Activated CD4-positive, alpha-beta T cell treated with anti-CD3 and anti-CD28 coated beads, Interleukin-2, amount 10 ng/mL, durations not matched to agents 24 days and 14 days (primary cell): ENCODE measurements around the gene PHYKPL. TPM values are rescaled to one million over a fixed set of nuclear protein-coding genes. Genes with fewer than 3 reads are reported as not detected.

Source experiments
- DNase-seq: peaks from one replicate; pipeline ENCODE4 v3.0.0; 2022
- H3K27ac Mint-ChIP-seq: one replicate; pipeline ENCODE4 v1.8.0; 2022; ENCODE audit warnings: mild to moderate bottlenecking, mixed read lengths
- H3K27me3 Mint-ChIP-seq: one replicate; pipeline ENCODE4 v1.8.0; 2022; ENCODE audit warnings: mixed read lengths
- H3K36me3 Mint-ChIP-seq: one replicate; pipeline ENCODE4 v1.8.0; 2022; ENCODE audit warnings: low read depth, mild to moderate bottlenecking, mixed read lengths
- H3K4me1 Mint-ChIP-seq: one replicate; pipeline ENCODE4 v1.8.0; 2021; ENCODE audit warnings: mixed read lengths
- H3K4me3 Mint-ChIP-seq: one replicate; pipeline ENCODE4 v1.8.0; 2022; ENCODE audit warnings: mild to moderate bottlenecking, moderate library complexity, mixed read lengths
- H3K9me3 Mint-ChIP-seq: one replicate; pipeline ENCODE4 v1.8.0; 2021; ENCODE audit warnings: mixed read lengths
- intact Hi-C: fragments of 100-400 bp; cut with micrococcal nuclease; formaldehyde crosslinking; loops from one replicate; pipeline ENCODE4 v1.15.1; 2023
- total RNA-seq: library from RNA; stranded (reverse); gene quantifications from 2 replicates; pipeline ENCODE4 v1.2.3, GENCODE V29; 2022

Gene PHYKPL
- total RNA-seq, 1 donor from 2014 or later: 77.8 TPM

DNA sequence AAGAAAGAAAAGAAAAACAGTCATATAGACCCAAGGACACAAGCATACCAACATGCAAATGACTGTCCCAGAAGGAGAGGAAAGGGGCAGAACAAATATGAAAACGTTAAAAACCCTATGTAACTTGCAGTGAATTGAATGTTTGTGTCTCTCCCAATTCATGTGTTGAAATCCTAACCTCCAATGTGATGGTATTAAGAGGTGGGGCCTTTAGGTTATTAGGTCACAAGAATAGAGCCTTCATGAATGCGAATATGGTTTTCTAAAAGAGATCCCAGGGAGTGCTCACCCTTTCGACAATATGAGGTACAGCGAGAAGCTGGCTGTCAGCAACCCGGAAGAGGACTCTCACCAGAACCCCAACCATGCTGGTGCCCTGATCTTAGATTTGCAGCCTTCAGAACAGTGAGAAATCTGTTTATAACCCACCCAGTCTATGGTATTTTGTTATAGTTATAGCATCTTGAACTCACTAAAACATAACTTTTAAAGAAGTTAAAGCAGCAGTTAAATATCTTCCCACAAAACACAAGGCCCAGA, 14.3 kb downstream of the PHYKPL start:
- no peak overlapping the region for H3K4me3 Mint-ChIP-seq
- no peak for DNase-seq
- H3K4me1 Mint-ChIP-seq: peaks cover 21% of the 10 kb centered on the region
- H3K27me3 Mint-ChIP-seq: no peaks in the 10 kb centered on the region
- H3K9me3 Mint-ChIP-seq: no peaks in the 10 kb centered on the region
- intact Hi-C loops: no loop called here
- no peak overlapping the region for H3K27ac Mint-ChIP-seq
- H3K36me3 Mint-ChIP-seq: peaks cover 67% of the 10 kb centered on the region

DNA sequence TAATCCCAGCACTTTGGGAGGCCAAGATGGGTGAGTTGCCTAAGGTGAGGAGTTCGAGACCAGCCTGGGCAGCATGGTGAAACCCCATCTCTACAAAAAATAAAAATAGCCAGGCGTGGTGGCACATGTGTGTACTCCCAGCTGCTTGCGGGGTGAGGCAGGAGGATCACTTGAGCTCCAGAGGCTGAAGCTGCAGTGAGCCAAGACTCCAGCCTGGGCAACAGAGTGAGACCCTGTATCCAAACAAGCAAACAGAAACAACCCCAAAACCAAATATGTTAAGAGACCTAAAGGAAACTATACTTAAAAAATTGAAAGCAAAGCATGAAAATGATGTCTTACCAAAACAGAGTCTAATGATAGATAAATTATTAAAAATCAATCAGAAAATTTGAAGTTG, 15.8 kb downstream of the PHYKPL start:
- DNase-seq: no peak
- no peaks in the 10 kb centered on the region for H3K9me3 Mint-ChIP-seq
- H3K36me3 Mint-ChIP-seq: peaks cover 74% of the 10 kb centered on the region
- intact Hi-C loops: no loop called here
- H3K27me3 Mint-ChIP-seq: no peaks in the 10 kb centered on the region
- H3K27ac Mint-ChIP-seq: no peak overlapping the region
- no peak overlapping the region for H3K4me3 Mint-ChIP-seq
- H3K4me1 Mint-ChIP-seq: peaks cover 17% of the 10 kb centered on the region

DNA sequence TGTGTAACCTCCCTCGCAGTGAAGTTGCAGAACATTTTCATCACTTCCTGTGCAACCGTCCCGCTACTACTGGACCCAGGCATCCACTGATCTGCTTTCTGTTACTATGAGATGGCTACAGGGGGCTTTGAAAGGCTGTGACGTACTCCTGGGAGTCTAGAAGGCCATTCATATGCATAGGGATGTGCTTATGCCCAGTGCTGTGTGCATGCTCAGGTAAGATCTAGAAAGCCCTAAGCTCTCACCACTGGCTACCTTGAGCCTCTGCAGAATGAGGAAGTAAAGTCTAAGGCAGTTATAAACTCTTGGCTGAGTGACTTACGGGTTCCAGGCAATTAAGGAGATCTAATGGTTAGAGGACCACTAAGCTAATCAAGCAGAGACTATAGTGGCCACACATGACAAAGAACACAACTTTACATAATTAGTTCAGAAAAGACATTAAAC, 16.5 kb downstream of the PHYKPL start:
- H3K27ac Mint-ChIP-seq: peak overlapping the region; percentile 64
- peaks cover 74% of the 10 kb centered on the region for H3K36me3 Mint-ChIP-seq
- peaks cover 11% of the 10 kb centered on the region for H3K4me1 Mint-ChIP-seq
- intact Hi-C loops: no loop called here
- no peak overlapping the region for H3K4me3 Mint-ChIP-seq
- no peak for DNase-seq
- no peaks in the 10 kb centered on the region for H3K9me3 Mint-ChIP-seq
- no peaks in the 10 kb centered on the region for H3K27me3 Mint-ChIP-seq

DNA sequence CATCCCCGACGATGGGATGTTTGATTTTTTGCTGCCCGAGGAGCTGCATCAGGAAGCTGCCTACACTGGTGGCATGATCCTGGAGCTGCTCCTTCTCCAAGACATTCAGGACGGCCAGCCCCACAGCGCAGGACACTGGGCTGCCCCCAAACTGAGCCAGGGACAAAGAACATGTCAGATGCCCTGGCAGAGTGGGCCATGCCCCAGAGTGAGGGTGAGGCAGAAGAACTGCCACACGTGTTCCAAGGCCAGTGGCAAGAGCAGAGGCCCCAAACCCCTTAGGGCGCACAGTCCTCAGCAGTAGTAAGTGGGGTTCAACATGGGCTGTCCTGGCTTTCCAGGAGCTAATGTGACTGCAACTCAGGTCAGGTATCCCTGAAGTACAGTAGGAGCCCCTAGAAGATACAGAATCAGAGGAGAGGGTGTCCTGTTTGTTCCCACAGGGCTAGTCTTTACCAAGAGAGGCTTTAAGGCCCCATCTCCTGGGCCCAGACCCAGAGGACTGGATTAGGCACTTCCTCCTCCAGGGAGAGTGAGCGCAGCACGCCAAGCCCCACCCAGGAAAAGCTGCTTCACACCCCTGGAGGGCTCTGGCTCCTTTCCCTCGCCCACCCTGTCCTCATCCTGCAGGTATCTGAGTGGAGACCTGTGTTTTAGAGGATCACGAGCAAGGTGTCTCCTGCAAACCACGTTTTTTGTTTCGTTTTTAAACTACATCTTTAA, 17.2 kb downstream of the PHYKPL start:
- DNase-seq: no peak
- no peak overlapping the region for H3K4me3 Mint-ChIP-seq
- H3K36me3 Mint-ChIP-seq: peaks cover 71% of the 10 kb centered on the region
- peaks cover 9% of the 10 kb centered on the region for H3K4me1 Mint-ChIP-seq
- H3K9me3 Mint-ChIP-seq: no peaks in the 10 kb centered on the region
- H3K27me3 Mint-ChIP-seq: no peaks in the 10 kb centered on the region
- H3K27ac Mint-ChIP-seq: no peak overlapping the region
- intact Hi-C loops: no loop called here

DNA sequence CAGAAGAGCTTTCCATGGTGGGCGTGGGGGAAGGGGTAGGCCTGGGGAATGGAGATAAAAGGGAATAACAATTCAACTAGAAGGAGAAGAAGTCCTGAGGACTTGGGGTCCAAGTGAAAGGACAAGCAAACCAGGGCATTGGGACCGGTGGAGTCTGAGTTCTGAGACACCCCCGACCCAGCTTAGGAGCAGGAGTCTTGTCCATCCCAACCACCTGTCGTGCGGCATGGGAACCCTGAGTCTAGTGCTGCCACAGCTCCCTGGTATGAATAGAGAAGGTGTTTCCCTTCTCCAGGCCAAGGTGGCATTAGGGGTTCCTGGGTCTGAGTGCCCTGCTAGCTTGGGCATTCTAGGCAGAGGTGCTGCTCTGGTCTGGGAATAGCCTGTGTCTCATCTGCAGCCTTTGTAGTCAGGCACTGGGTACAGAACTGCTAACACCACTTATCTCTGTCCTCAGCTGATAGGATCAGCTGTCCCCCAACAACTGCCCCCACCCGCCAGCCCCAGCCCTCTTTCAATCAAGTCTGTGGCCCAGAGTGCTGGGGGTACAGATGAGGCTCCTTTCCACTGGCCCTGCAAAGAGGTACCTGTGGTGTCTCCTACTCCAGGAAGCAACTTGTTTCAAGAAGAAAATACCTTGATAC, 18.3 kb downstream of the PHYKPL start:
- H3K36me3 Mint-ChIP-seq: peaks cover 76% of the 10 kb centered on the region
- intact Hi-C loops: no loop called here
- H3K9me3 Mint-ChIP-seq: no peaks in the 10 kb centered on the region
- peak; percentile 54 for DNase-seq
- H3K27ac Mint-ChIP-seq: peak overlapping the region; percentile 53
- no peaks in the 10 kb centered on the region for H3K27me3 Mint-ChIP-seq
- no peak overlapping the region for H3K4me3 Mint-ChIP-seq
- peaks cover 12% of the 10 kb centered on the region for H3K4me1 Mint-ChIP-seq

DNA sequence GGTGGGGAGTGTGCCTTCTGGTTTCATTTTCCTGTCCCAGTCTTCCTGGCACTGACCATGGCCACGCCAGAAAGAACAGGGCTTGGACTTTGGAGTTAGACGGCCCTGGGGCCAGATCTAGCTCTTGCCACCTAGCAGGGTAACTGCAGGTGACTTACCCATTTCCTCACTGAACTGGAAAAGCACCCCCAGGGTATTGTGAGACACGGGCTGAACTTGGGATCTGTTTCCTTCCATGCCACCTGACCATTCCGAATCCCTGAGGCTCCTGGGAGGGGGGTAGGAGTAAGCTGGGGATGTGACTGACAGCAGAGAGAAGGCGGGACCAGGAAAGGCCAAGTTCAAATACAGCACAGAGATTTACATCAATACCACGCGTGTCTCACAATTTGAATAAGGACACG, 18.9 kb downstream of the PHYKPL start:
- Mint-ChIP-seq H3K9me3 (no peaks in the 10 kb centered on the region), H3K4me1 (peaks cover 17% of the 10 kb centered on the region), H3K27ac (peak overlapping the region; percentile 53), H3K4me3 (no peak overlapping the region), H3K27me3 (no peaks in the 10 kb centered on the region), H3K36me3 (peaks cover 77% of the 10 kb centered on the region)
- peak; percentile 56 for DNase-seq
- intact Hi-C loops: no loop called here

DNA sequence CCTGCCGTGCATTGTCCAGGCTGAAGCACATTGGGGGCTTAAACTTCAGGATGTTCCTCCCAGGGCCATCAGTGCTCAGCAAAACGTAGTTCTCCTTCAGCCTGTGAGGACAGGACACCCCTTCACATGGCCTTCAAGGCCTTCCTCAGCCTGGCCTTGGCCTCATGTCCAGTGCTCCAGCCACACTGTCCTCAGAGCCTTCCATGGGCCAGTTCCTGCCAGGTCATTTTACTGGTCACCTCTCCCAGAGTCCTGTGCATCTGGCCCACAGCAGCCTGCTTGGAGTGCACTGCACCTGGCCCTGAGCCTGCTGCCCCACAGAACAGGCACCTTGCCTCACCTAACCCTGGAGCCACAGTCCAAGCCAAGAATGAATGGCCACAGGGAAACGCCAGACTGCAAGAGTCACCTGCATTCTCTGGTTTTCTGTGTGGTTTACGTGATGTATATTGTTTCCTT, 19.6 kb downstream of the PHYKPL start:
- H3K27ac Mint-ChIP-seq: no peak overlapping the region
- no peak overlapping the region for H3K4me3 Mint-ChIP-seq
- peaks cover 20% of the 10 kb centered on the region for H3K4me1 Mint-ChIP-seq
- no peaks in the 10 kb centered on the region for H3K9me3 Mint-ChIP-seq
- DNase-seq: peak; percentile 60
- peaks cover 76% of the 10 kb centered on the region for H3K36me3 Mint-ChIP-seq
- intact Hi-C loops: no loop called here
- no peaks in the 10 kb centered on the region for H3K27me3 Mint-ChIP-seq

DNA sequence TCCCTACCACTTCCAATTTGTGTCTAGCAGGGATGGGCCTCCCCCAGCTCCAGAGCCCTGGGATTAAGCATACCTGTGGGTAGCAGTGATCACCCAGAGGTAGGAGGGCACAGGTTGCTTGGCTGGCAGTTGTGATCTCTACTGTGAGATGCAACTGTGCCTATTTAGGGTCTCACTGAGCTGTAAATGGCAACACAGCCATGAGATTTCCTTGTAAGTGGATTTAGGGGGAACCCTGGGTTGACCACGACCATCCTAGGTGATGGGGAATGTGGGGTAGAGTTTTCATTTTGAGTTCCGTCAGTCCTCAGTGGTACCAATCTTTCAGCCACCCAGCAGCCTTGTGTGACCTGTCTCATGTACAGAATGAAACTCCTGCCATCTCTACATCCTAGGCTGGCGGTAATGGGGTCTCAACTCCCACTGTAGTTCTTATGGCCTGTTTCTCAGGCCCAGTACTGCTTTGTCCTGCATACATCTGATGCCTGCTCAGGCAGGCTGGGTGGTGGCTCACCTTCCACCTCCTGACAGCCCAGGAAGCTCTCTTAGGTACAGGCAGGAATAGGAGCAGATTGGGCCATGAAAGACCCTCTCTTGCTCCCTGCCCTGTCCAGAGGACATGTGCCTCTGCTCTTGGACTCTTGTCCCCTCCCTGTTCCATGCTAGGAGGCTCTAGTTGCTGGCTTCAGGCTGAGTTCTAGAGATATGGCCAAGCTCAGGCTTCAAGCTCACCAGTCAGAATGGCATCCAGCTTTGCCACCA, 20.2 kb downstream of the PHYKPL start:
- Mint-ChIP-seq H3K4me3 (no peak overlapping the region), H3K27ac (no peak overlapping the region), H3K27me3 (no peaks in the 10 kb centered on the region), H3K9me3 (no peaks in the 10 kb centered on the region), H3K36me3 (peaks cover 79% of the 10 kb centered on the region), H3K4me1 (peaks cover 24% of the 10 kb centered on the region)
- DNase-seq: no peak
- intact Hi-C loops: no loop called here

DNA sequence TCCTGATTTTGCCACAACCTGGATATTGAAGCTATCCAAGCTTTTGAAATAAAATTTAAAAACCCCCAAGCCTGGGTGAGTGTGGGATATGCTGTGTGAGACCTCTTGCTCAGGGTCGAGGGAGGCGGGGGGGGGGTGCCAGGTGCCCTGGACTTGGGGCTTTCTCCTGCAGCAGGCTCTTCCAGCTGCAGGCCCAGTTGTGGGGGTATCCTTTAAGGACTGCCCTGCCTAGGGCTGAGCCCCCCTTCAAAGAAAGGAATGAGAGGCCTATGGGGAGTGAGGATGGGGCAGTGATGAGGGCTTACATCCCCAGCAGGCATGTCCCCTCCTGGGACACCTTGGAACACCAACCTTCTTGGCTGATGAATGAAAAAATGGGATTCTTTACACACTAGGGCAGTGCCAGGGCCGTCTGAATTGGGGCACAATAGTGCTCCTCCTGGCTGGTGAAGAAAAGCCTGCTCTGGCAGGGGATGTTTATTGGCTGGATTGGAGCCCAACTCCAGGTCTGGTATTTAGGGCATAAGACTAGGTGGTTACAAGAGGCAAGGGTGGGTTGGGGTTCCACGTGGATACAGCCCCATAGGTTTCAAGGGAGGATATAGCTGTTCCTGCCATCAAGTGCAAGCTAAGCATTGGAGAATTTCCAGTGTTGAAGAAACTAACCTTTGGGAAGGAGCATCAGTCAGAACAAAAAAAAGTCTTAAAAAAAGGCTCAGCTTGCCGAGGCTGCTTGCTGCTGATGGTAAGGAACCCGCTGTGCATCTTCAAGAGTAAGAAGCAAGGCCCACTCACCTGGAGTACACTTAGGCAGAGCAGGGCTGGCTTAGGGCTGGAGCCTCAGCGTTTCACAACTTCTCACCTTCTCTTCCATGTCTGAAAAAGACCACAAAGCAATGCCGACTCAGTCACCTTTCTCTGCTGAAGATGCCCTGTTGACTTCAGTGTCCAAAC, 21.2 kb downstream of the PHYKPL start:
- peak; percentile 57 for DNase-seq
- Mint-ChIP-seq H3K4me1 (peaks cover 27% of the 10 kb centered on the region), H3K9me3 (no peaks in the 10 kb centered on the region), H3K36me3 (peaks cover 84% of the 10 kb centered on the region), H3K4me3 (no peak overlapping the region), H3K27ac (no peak overlapping the region), H3K27me3 (no peaks in the 10 kb centered on the region)
- intact Hi-C loops: no loop called here

DNA sequence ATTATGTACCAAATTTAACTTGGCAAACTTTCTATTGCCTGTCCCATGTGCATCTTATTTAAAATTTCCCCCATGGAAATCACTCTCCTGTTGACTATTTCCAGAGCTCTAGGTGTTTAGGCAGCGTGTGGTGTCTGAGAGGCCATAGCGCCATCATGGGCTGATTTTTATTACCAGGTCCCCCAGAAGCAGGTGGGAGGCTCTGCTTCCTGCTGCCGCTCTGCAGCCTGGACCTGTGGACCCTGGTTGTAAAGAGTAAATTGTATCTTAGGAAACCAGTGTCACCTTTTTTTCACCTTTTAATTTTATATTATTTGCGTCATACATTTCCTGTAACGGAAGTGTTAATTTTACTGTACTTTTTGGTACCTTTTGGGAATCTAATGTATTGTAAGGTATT, 21.9 kb downstream of the PHYKPL start:
- intact Hi-C loops: no loop called here
- H3K27me3 Mint-ChIP-seq: no peaks in the 10 kb centered on the region
- no peaks in the 10 kb centered on the region for H3K9me3 Mint-ChIP-seq
- H3K27ac Mint-ChIP-seq: no peak overlapping the region
- H3K4me3 Mint-ChIP-seq: no peak overlapping the region
- DNase-seq: no peak
- peaks cover 30% of the 10 kb centered on the region for H3K4me1 Mint-ChIP-seq
- H3K36me3 Mint-ChIP-seq: peaks cover 87% of the 10 kb centered on the region

DNA sequence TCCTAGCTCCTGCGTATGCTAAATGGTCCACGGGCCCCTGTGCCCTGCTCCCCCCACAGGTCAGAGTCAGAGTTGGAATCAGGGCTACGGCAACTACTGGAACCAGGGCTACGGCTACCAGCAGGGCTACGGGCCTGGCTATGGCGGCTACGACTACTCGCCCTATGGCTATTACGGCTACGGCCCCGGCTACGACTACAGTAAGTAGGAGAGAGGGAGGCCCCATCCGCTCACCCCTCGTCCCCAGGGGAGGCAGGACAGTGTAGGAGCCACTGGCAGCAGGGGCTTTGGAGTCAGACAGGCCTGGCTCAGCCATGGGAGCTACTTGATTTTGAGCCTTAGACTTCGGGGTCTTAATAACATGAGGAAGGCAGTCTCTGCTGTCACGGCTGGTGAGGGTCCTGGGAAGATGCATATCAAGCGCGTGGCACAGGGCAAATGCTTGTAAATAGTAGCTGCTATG, 22.5 kb downstream of the PHYKPL start:
- intact Hi-C loops: no loop called here
- Mint-ChIP-seq H3K4me3 (no peak overlapping the region), H3K27ac (no peak overlapping the region), H3K9me3 (no peaks in the 10 kb centered on the region), H3K27me3 (no peaks in the 10 kb centered on the region), H3K36me3 (peaks cover 89% of the 10 kb centered on the region), H3K4me1 (peaks cover 30% of the 10 kb centered on the region)
- peak; percentile 57 for DNase-seq

DNA sequence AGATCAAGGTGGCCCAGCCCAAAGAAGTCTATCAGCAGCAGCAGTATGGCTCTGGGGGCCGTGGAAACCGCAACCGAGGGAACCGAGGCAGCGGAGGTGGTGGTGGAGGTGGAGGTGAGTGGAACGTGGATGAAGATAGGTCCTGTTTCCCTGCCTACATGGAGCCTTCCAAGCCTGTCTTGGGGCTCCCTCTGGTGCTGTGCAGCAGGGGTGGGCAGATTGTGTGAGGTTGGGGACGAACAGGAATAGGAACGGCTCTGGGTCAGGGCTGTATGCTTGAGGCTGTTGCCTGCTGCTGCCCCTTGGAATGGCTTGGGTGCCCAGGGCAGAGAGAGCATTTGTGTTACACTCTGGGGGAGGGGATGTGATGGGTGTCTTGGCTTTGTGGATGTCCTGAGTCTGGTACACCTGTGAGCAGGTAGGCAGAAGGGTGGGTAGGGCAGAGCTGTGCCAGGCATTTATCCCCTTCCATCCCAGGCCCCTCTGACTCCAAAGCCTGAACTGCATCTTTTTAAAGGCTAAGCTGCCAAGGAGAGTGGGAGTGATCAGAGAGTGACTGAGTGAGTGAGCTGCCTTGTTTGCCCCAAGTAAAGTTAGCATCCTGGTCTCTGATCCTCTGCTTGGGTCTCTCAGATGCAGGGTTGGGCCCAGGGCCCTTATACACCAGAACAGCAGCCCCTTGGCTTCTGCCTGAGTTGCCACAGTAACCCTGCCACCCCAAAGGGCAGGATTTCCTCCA, 23.1 kb downstream of the PHYKPL start:
- Mint-ChIP-seq H3K36me3 (peaks cover 84% of the 10 kb centered on the region), H3K4me1 (peaks cover 29% of the 10 kb centered on the region), H3K27me3 (no peaks in the 10 kb centered on the region), H3K27ac (peak overlapping the region; percentile 41), H3K9me3 (no peaks in the 10 kb centered on the region), H3K4me3 (no peak overlapping the region)
- DNase-seq: peak; percentile 55
- intact Hi-C loops: loop anchor here (5.0 kb wide), 1 partner anchor 1413 kb away; the partner anchor contains the start of gene HNRNPH1
